GM18502 (cell line): Measurements from ENCODE around the gene CDCA7L.
"Not testable (repeated sequence)": the region's sequence is repeated elsewhere in the genome, so short reads cannot be mapped to it uniquely, and the experiment has no call there.

Source experiments
- ATAC-seq: cut with Tn5 transposase; IDR thresholded peaks from one replicate; pipeline ENCODE4 v1.9.1; 2021; ENCODE audit warnings: mild to moderate bottlenecking; ENCODE audit not compliant: unreplicated experiment, poor library complexity

The CDCA7L gene

DNA sequence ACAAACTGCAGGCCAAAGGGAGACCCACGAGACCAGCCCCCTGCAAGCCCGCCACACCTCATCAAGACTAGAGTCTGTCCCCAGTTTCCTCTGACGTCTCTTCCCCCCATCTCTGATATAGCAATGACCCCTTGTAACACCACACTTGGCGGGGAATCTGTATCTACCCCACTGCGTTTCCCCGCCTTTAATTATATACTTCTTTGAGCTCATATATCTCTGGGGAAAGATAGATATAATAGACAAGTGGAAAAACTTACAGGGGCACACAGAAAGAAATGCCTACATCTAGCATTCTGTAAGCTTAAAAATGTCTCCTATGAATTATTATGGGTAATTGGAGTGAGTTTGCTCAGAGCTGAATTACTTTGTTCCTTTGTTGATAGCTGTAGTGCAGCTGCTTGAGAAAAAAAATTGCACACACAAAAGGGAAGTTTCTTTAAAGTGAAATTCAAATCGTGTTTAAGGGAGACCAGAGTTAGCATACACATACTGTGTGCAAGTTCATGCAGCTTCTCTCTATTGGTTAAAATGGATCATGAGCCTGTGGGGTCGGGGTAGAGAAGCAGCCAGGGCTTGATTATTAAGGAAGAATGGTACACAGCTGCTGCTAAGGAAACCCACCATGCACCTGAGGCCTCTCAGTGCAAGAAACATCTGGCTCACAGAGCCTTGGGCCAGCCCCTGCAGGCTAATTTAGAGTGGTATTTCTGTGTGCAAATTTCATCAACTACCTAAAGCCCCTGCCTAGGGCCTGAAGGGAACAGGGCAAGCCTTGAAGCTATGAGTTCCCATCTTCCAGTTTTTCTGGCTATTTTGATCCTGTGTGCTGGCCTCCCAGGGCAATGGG, 32.5 kb downstream of the CDCA7L start:
- ATAC-seq = no peak

DNA sequence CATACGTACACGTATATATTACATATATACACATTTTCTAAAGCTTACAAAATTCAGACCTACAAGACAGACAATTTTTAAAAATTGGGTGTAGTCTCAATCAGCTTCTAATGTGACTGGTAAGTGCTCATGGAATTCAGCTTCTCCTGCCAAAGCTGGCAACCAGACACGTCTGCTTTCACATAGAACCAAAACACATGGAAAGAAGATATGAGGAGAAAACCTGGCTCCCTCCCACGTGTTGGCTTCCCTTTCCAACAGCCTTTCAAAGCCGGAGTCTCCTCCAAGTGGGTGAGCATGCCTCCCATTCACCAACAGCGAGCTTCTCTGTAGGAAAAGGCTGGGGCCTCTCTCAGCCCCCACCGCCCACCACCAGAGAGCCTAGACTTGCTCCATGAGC, 33.4 kb downstream of the CDCA7L start:
- ATAC-seq = no peak

DNA sequence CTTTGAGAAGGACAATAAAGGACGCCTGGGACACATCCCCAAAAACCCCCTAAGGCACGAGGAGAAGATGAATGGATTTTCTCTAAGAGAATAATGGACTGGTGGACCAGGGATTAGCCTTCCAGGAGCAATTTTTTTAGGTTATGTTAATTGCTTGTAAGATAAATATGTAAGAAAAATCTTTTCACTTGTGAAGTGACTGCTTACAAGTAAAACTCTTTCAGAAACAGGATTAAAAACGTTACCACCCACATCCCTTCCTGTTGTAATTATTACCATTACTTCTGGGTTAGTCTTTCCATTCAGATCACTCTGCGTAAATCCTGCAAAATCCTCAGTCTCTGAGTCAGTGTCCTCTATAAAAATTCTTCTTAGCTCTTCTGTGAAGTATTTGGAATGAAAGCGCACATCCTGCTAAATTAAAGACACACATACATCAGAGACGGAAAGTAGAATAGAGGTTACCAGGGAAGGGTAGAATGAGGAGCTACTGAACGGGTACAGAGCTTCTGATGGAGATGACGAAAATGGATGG, 34.3 kb downstream of the CDCA7L start:
- no peak for ATAC-seq

DNA sequence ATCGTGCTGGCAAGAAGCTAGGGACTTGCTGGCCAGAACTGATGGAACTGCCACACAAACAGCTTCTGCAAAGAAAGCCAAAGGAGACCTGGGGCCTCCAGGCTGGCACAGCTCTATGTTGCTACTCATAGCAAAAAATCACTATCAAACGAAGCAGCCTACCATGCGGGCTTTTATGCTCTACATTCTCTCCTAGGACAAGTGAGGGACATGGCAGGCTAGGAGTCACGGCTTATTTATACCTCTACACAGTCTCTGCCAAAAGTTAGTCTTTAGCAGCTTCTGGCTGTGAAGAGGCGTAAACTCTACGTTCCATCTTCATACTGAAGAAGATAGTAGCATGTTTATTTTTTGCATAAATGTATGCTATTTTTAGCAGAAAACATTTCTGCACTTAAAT, 35.4 kb downstream of the CDCA7L start:
- ATAC-seq = no peak

DNA sequence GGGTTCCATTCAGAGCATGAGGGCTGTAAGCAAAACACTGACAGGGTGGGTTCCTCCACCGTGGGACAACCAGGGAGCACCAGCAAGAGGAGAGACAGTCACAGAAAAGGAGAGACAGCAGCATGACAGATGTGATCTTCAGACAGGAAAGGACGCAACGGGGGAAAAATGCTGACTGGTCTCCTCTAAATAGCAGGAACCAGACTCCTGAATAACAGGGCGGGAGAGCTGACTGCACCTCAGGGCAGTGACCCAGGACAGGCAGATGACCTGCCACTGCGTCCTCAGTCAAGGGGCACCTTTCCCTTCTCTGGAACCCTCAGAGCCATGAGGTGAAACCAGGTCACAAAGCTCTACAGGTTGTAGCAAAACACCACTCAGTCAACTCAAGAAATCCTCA, 37.0 kb downstream of the CDCA7L start:
- no peak for ATAC-seq

DNA sequence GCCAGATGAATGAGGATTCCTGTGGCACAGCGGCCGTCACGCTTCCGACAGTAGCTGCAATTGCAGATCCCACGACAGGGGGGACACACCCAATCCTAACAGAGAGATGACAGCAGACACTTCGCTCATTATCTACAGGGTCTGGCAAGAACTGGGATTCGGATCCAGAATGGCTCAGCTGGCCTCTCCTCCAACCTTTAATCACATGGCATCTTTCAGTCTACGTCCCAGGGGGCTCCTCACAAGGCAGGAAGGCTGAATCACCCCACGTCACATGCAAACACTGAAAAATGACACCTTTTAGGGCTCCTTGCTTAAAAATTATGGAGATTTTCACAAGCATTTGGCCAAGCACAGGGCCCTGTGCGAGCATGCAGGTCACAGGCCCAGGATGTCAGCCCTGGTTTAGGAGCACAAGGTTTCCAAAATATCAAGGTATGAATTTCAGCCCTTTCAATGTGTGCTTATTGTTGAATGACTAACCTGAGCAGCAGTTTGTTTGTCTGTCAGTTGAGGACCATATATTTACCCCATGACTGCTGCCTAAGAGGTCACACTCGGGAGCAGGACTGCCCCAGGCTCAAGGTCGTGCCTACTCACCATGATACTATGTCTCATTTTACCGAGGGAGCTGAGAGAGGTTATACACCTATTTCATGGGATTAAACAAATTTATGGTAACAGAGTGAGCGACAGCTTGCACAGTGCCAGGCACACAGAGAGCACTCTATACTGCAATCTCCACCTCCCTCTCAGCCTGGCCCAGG, 42.5 kb downstream of the CDCA7L start:
- no peak for ATAC-seq

DNA sequence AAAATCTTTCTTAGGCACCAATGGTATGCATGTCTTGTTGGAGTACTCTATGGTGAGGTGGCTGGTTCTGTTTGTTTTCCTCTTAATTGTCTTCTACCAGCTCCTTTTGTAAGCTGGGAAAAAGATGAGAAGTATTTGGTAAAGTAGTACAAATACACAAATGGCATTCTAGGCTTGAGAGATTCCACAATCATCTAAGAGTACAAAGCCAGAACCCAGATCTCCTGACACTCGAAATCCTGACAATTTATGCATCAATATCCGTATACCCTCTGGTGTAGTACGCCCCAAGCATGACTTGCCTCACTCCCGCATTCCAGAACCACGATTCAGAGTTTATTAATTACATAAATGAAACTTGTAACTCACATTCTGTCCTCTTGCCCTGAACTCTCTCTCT, 43.5 kb downstream of the CDCA7L start:
- no peak for ATAC-seq

- peak; percentile 97 for ATAC-seq
Measured at GRCh38 chr7:21898265-21898930, 47.3 kb downstream of the CDCA7L start.

DNA sequence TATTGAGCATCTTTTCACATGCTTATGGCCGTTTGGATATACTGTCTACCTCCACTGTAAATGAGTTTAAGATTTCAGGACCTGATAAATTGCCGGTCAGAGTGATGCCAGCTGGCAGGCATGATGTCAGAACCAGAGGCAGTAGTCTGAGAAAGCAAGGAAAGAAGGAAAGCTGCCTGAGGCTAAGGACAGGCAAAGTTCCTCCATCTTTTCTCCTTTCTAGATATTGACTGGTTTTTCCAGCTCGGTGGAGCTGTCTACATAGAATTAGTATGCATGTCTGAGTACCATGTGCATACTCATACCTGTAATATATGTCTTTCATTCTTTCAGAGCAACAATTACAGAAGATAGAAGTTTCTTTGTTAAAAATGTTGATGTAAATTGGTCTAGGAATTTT, 52.3 kb downstream of the CDCA7L start:
- ATAC-seq = no peak

- no peak for ATAC-seq
Measured at GRCh38 chr7:21891291-21891690, 54.4 kb downstream of the CDCA7L start.

- no peak for ATAC-seq
Measured at GRCh38 chr7:21887779-21888178, 57.9 kb downstream of the CDCA7L start.

GRCh38 chr7:21887353-21887752, 58.3 kb downstream of the CDCA7L start:
- ATAC-seq = no peak

GRCh38 chr7:21886396-21886795, 59.3 kb downstream of the CDCA7L start:
- ATAC-seq = no peak

DNA sequence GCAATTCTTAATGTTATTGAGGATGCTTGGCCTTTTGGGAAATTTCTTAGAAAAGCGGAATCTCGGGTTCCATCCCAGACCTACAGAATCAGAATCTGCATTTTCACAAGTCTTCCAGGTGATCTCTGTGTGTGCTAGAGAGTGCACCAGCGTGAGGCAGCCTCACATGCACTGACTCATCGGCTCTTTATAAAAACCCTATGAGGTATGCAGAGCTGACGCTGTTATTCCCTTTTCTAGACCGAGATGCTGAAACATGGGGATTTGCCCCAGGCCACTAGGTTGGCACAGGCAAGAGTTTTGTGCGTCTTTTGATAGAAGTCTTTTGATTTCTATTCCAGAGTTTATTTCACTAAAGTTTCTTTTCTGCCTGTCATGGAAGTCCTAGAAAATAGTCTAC, 61.2 kb downstream of the CDCA7L start:
- ATAC-seq = no peak

DNA sequence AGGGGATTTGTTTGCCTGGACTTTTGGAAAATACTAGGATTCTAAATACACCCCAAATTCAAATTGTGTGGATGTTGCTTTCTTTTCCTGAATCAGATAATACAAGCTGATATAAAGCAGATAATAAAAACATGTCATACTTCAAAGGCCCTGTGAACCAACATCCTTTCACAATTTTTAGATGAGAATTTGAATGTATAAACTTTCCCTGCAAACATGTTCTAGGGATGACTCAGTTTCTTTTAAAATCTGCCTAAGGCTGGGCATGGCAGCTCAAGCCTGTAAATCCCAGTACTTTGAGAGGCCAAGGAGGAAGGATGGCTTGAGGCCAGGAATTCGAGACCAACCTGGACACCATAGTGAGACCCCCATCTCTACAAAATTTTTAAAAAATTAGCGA, 62.2 kb downstream of the CDCA7L start:
- ATAC-seq = not testable (repeated sequence)

DNA sequence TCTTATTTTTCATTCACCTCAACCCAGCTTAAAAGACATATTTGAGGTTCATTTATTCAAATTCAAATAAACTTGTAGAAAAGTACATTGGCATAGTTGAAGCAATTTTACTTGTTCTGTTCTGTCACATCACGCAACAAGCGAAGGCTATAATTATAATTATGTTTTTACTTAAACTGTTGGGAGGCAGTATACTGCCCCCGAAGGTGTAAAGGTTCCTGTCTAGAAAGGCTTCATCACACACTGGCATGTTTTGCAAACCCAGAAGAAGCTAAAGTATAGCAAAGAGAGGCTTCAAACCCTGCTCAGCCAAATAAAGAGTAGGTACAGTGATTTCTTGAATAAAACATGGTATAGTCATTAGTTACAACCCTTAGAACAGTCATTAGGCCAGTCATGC, 62.6 kb downstream of the CDCA7L start:
- ATAC-seq = no peak

GRCh38 chr7:21869785-21870402, 75.8 kb downstream of the CDCA7L start:
- ATAC-seq = no peak

DNA sequence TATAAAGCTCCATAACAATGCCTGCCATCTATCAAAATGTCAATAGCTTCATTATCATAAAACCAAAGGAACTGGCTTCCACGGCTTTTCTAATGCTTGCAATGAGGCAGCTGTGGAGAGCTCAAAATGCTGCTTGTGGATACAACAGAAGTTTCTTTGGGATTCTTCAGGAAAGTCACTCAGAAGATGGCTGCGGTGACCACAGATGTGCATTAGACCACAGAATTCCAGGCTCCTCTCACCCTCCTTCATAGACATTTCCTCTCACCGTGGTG, 77.2 kb downstream of the CDCA7L start:
- ATAC-seq = no peak

GRCh38 chr7:21867816-21868575, 77.7 kb downstream of the CDCA7L start:
- ATAC-seq = no peak

- no peak for ATAC-seq
Measured at GRCh38 chr7:21867226-21867625, 78.5 kb downstream of the CDCA7L start.
